AG04450 (cell line): ENCODE data around the gene NPR2. TPM values are rescaled to one million over a fixed set of nuclear protein-coding genes. Genes with fewer than 3 reads are reported as not detected.

ENCODE experiments used
- CTCF ChIA-PET: fragments of 300-600, 350-600 bp; formaldehyde crosslinking; extraction: SDS; loops from one replicate; lab custom pipeline; 2022; ENCODE audit warnings: antibody characterized with exemption, inconsistent platforms; lab: Charles Lee
- POLR2A ChIA-PET: fragments of 350-600 bp; formaldehyde crosslinking; extraction: SDS; loops from one replicate; lab custom pipeline; 2021; ENCODE audit warnings: antibody characterized with exemption, inconsistent platforms; lab: Yijun Ruan, JAX
- DNase-seq: peaks from one replicate; pipeline ENCODE4 v3.0.0-alpha.2; 2011; ENCODE audit warnings: low read depth, low spot score
- H3K27ac ChIP-seq: one replicate; pipeline ENCODE4 v1.5.1; 2012; ENCODE audit warnings: low read depth, low read length, control low read depth
- H3K27me3 ChIP-seq: one replicate; pipeline ENCODE4 v1.6.0; 2012; ENCODE audit warnings: low read length; ENCODE audit not compliant: control insufficient read depth, insufficient read depth
- H3K4me3 ChIP-seq: 2 replicates; pipeline ENCODE4 v1.5.1; 2011; ENCODE audit warnings: mild to moderate bottlenecking, low read depth, low read length, control low read depth
- H3K9me3 ChIP-seq: 2 replicates; pipeline ENCODE4 v1.5.1; 2012; ENCODE audit warnings: low read length; ENCODE audit not compliant: control insufficient read depth, insufficient read depth
- CTCF ChIP-seq: IDR thresholded peaks from 2 replicates; pipeline ENCODE4 v1.5.1; 2011; ENCODE audit warnings: low read depth, low read length, control low read depth, inconsistent platforms
- polyA plus RNA-seq: library from polyadenylated mRNA; depleted of rRNA; stranded (reverse); fragments of >200 nt; gene quantifications from 2 replicates; pipeline ENCODE4 v1.2.3, GENCODE V29; 2011

NPR2 gene
- polyA plus RNA-seq, 1 experiment = 31.9 TPM

GRCh38 chr9:35749515-35750255, 41.7 kb upstream of the NPR2 start:
- no peak for TF ChIP-seq CTCF
- Histone ChIP-seq H3K4me3 (peak overlapping the region; percentile 90), H3K9me3 (peaks cover 3% of the 10 kb centered on the region; the same call in 1 of the 2 replicates), H3K27me3 (no peaks in the 10 kb centered on the region), H3K27ac (peak overlapping the region; percentile 21)
- ChIA-PET POLR2A (interaction anchor here (0.8 to 1.0 kb wide), 2 partner anchors 18 to 92 kb away, joined by 3 read pairs; partner anchors contain the start of genes CCDC107, CREB3, RMRP and TLN1), CTCF (interaction anchor here (0.6 to 5.4 kb wide), 4 partner anchors 8 to 41 kb away, joined by 3 to 46 read pairs (median 4); no protein-coding TSS in a partner anchor)
- DNase-seq = no peak

GRCh38 chr9:35750256-35750531, 41.2 kb upstream of the NPR2 start:
- Histone ChIP-seq H3K4me3 (peak overlapping the region; percentile 90), H3K27me3 (no peaks in the 10 kb centered on the region), H3K9me3 (peaks cover 3% of the 10 kb centered on the region; the same call in 1 of the 2 replicates), H3K27ac (no peak overlapping the region)
- ChIA-PET CTCF (interaction anchor here (0.7 to 5.4 kb wide), 3 partner anchors 9 to 40 kb away, joined by 3 to 46 read pairs (median 3); no protein-coding TSS in a partner anchor), POLR2A (interaction anchor here (0.8 to 1.0 kb wide), 2 partner anchors 18 to 92 kb away, joined by 3 read pairs; partner anchors contain the start of genes CCDC107, CREB3, RMRP and TLN1)
- TF ChIP-seq CTCF = no peak
- DNase-seq = no peak

- Histone ChIP-seq H3K9me3 (peaks cover 3% of the 10 kb centered on the region; the same call in 1 of the 2 replicates), H3K4me3 (no peak overlapping the region), H3K27ac (no peak overlapping the region), H3K27me3 (peaks cover 3% of the 10 kb centered on the region)
- no peak for DNase-seq
- ChIA-PET POLR2A (no interaction called here), CTCF (interaction anchor here (1.3 kb wide), 1 partner anchor 129 kb away, joined by 4 read pairs; no protein-coding TSS in a partner anchor)
- no peak for TF ChIP-seq CTCF
Observed at GRCh38 chr9:35753466-35753865, 37.9 kb upstream of the NPR2 start.

- TF ChIP-seq CTCF = no peak
- ChIA-PET CTCF (no interaction called here), POLR2A (no interaction called here)
- no peak within 1 kb of the TSS for H3K27ac ChIP-seq
- H3K4me3 ChIP-seq = no peak within 1 kb of the TSS
- H3K9me3 ChIP-seq = peaks cover 2% of the 10 kb centered on the region; the same call in 1 of the 2 replicates
- H3K27me3 ChIP-seq = peaks cover 3% of the 10 kb centered on the region
- no peak for DNase-seq
Observed at GRCh38 chr9:35754264-35754663, 37.1 kb upstream of the NPR2 start, which contains the start of gene MSMP. TSS of gene MSMP (minus strand) at chr9:35754276. CDS start at chr9:35754129, 147 bp downstream.

- CTCF ChIA-PET = interaction anchor here (0.5 kb wide), 1 partner anchor 10 kb away, joined by 4 read pairs; no protein-coding TSS in a partner anchor
- Histone ChIP-seq H3K27ac (no peak overlapping the region), H3K9me3 (no peaks in the 10 kb centered on the region), H3K4me3 (no peak overlapping the region), H3K27me3 (peaks cover 3% of the 10 kb centered on the region)
- POLR2A ChIA-PET = no interaction called here
- DNase-seq = no peak
- no peak for TF ChIP-seq CTCF
Observed at GRCh38 chr9:35755071-35755470, 36.3 kb upstream of the NPR2 start.
